ENCODE results near the gene TSC22D2.

Gene TSC22D2

DNA sequence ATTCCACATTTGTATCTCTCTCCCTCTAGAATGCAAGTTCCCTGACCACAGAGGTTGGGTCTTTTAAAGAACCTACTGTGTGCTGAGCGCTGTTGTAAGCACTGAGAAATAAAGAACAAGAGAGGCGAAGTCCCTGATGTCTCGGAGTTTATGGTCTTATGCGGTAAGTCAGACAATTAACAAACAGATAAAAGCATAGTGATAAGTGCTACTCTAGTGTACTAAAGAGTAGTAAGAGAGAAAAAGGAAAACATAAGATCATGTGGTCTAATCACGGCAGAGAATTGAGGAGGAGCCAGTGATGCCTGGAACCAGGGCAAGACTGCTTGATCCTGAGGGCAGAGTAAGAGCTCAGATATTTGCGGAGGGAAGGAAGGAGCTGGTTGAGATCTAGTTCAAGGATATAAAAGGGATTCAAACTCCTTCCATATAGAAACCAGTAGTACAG is 29.8 kb upstream of the TSC22D2 start:
- no peak for TF ChIP-seq TEAD4 (IDR thresholded peaks at IDR 0.05)
- TF ChIP-seq, protein P1, sequence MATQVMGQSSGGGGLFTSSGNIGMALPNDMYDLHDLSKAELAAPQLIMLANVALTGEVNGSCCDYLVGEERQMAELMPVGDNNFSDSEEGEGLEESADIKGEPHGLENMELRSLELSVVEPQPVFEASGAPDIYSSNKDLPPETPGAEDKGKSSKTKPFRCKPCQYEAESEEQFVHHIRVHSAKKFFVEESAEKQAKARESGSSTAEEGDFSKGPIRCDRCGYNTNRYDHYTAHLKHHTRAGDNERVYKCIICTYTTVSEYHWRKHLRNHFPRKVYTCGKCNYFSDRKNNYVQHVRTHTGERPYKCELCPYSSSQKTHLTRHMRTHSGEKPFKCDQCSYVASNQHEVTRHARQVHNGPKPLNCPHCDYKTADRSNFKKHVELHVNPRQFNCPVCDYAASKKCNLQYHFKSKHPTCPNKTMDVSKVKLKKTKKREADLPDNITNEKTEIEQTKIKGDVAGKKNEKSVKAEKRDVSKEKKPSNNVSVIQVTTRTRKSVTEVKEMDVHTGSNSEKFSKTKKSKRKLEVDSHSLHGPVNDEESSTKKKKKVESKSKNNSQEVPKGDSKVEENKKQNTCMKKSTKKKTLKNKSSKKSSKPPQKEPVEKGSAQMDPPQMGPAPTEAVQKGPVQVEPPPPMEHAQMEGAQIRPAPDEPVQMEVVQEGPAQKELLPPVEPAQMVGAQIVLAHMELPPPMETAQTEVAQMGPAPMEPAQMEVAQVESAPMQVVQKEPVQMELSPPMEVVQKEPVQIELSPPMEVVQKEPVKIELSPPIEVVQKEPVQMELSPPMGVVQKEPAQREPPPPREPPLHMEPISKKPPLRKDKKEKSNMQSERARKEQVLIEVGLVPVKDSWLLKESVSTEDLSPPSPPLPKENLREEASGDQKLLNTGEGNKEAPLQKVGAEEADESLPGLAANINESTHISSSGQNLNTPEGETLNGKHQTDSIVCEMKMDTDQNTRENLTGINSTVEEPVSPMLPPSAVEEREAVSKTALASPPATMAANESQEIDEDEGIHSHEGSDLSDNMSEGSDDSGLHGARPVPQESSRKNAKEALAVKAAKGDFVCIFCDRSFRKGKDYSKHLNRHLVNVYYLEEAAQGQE (IDR thresholded peaks at IDR 0.05; ENCODE audit: low read depth) = no peak
- TF ChIP-seq YY1 (IDR thresholded peaks at IDR 0.05; ENCODE audit: low read depth) = no peak
- TF ChIP-seq ZBTB7A (IDR thresholded peaks at IDR 0.05; ENCODE audit: low read depth) = no peak
- no peak for TF ChIP-seq CREB1 (IDR thresholded peaks at IDR 0.05; ENCODE audit: low read depth)
- no peak for TF ChIP-seq EGR1 (IDR thresholded peaks at IDR 0.05)
- no peak for TF ChIP-seq FOXM1 (IDR thresholded peaks at IDR 0.05; ENCODE audit: borderline replicate concordance, low read depth)
- TF ChIP-seq TCF12 (IDR thresholded peaks at IDR 0.05; ENCODE audit: low read depth) = no peak
- TF ChIP-seq, protein P2, sequence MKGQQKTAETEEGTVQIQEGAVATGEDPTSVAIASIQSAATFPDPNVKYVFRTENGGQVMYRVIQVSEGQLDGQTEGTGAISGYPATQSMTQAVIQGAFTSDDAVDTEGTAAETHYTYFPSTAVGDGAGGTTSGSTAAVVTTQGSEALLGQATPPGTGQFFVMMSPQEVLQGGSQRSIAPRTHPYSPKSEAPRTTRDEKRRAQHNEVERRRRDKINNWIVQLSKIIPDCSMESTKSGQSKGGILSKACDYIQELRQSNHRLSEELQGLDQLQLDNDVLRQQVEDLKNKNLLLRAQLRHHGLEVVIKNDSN (IDR thresholded peaks at IDR 0.05) = no peak
- TF ChIP-seq TAF1 (IDR thresholded peaks at IDR 0.05; ENCODE audit: low read depth) = no peak
- TF ChIP-seq, protein P3, sequence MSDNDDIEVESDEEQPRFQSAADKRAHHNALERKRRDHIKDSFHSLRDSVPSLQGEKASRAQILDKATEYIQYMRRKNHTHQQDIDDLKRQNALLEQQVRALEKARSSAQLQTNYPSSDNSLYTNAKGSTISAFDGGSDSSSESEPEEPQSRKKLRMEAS (IDR thresholded peaks at IDR 0.05) = no peak
- TF ChIP-seq CEBPB (IDR thresholded peaks at IDR 0.05) = no peak
- no peak for TF ChIP-seq RAD21 (IDR thresholded peaks at IDR 0.05; ENCODE audit: low read depth)
- TF ChIP-seq NFIC (IDR thresholded peaks at IDR 0.05) = no peak

DNA sequence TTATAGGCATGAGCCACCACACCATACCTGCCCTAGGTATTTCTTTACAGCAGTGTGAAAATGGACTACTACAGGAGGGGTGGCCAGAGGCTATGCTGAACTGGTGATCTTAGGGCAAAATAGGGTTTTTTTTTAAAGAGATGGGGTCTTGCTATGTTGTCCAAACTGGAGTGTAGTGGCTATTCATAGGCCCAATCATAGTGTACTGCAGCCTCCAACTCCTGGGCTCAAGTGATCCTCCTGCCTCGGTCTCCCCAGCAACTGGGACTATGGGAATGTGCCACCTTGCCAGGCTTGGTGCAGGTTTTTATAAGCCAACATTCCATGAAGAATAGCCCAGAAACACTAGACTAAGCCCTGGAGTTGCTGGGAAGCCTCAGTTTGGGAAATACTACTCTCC is 28.6 kb upstream of the TSC22D2 start:
- TF ChIP-seq TEAD4 (IDR thresholded peaks at IDR 0.05) (no peak), CREB1 (IDR thresholded peaks at IDR 0.05; ENCODE audit: low read depth) (no peak), RAD21 (IDR thresholded peaks at IDR 0.05; ENCODE audit: low read depth) (no peak), FOXM1 (IDR thresholded peaks at IDR 0.05; ENCODE audit: borderline replicate concordance, low read depth) (no peak), TAF1 (IDR thresholded peaks at IDR 0.05; ENCODE audit: low read depth) (no peak)
- TF ChIP-seq, protein P2 (IDR thresholded peaks at IDR 0.05) = no peak

DNA sequence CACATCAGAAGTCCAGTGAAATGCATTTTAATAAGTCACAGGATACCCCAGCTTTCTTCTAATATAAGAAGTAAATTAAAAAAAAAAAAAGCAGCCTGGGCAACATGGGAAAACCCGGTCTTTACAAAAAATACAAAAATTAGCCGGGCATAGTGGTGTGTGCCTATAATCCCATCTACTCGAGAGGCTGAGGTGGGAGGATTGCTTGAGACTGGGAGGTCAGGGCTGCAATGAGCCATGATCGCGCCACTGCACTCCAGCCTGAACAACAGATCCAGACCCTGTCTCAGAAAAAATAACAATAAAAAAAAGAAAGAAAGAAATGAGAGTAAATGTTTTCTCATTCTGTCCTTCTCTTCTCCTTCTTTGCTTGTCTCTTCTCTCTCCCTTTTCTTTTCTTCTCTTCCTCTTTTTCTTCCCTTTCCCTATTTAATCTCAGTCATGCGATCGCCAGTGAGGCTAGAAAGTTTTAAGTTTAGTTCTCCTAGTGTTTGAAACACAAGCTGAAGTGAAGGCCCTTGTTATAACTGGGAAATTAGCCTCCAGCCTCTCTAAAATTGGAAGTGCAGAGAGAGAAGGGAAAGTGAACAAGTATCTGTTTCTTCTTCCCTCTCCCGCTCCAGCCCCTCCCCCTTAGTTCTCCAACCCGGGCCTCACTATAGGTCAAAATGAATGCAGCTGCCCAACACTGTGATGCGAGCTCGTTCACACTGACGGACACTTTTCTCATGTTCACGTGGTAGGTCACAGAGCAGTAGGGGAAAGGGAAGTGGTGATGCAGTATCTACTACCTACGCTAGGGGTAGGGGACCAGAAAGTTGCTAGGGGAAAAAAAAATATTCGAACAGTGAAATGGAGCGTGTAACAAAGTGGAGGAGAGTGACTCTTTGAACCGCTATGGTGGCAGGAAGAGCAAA is 23.5 kb upstream of the TSC22D2 start:
- TF ChIP-seq RAD21 (IDR thresholded peaks at IDR 0.05; ENCODE audit: low read depth) (no peak), TEAD4 (IDR thresholded peaks at IDR 0.05) (no peak), TCF12 (IDR thresholded peaks at IDR 0.05; ENCODE audit: low read depth) (no peak), CREB1 (IDR thresholded peaks at IDR 0.05; ENCODE audit: low read depth) (no peak), YY1 (IDR thresholded peaks at IDR 0.05; ENCODE audit: low read depth) (no peak), ZBTB7A (IDR thresholded peaks at IDR 0.05; ENCODE audit: low read depth) (no peak), NFIC (IDR thresholded peaks at IDR 0.05) (no peak), TAF1 (IDR thresholded peaks at IDR 0.05; ENCODE audit: low read depth) (no peak)
- TF ChIP-seq, protein P3 (IDR thresholded peaks at IDR 0.05) = no peak
- TF ChIP-seq, protein P2 (IDR thresholded peaks at IDR 0.05) = no peak
- TF ChIP-seq, protein P1 (IDR thresholded peaks at IDR 0.05; ENCODE audit: low read depth) = no peak

DNA sequence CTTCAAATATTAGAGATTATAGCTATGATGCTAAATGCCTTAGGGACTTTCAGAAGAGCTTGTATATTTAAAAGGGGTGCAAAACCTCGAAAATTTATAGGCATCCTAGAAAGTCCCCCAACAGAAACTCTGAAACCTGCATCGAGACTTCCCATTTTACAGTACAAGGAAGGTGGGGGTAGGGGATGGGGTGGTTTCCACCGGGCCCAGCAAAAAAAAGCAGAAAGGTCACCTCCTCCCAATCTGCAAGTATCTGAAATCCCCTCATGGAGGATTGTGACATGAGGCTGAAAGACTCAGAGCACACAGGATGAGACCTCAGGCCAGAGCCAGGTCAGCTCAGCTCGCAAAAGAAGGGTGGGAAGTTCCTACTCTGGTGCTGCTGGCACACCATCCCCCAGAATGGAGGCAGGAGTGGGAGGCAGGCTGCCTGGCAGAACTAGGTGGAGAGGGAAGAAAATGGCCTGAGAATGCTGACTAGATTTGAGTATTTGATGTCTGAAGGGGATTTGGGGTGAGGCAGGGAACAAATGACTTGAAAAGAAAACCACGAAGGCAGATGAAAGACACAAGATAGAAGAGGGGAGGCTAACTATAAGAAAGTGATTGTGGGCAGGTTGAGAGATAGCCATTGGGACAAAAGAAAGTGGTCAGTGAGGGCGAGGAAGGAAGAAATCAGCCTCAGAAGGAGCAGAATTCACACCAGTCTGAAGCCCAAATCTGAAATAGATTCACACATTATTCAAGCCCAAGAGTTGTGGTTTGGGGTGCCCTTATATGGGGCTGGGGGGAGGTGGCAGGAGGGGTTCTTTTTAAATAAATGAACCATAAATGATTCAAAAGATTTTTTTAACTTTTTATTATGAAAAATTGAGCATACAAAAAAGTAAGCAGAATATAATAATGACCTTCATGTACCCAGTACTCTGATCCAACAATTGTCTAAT is 22.5 kb upstream of the TSC22D2 start:
- no peak for TF ChIP-seq CREB1 (IDR thresholded peaks at IDR 0.05; ENCODE audit: low read depth)
- TF ChIP-seq, protein P3 (IDR thresholded peaks at IDR 0.05) = no peak
- no peak for TF ChIP-seq TAF1 (IDR thresholded peaks at IDR 0.05; ENCODE audit: low read depth)
- no peak for TF ChIP-seq ZBTB7A (IDR thresholded peaks at IDR 0.05; ENCODE audit: low read depth)
- TF ChIP-seq FOXM1 (IDR thresholded peaks at IDR 0.05; ENCODE audit: borderline replicate concordance, low read depth) = no peak
- no peak for TF ChIP-seq NFIC (IDR thresholded peaks at IDR 0.05)
- no peak for TF ChIP-seq EGR1 (IDR thresholded peaks at IDR 0.05)
- no peak for TF ChIP-seq TEAD4 (IDR thresholded peaks at IDR 0.05)
- TF ChIP-seq, protein P2 (IDR thresholded peaks at IDR 0.05) = no peak
